ENCODE measurements around the gene SCGB3A1. TPM values are rescaled to one million over a fixed set of nuclear protein-coding genes. Genes with fewer than 3 reads are reported as not detected.

Gene SCGB3A1
- total and polyA plus RNA-seq, 2 experiments from 2014 or later: not detected

DNA sequence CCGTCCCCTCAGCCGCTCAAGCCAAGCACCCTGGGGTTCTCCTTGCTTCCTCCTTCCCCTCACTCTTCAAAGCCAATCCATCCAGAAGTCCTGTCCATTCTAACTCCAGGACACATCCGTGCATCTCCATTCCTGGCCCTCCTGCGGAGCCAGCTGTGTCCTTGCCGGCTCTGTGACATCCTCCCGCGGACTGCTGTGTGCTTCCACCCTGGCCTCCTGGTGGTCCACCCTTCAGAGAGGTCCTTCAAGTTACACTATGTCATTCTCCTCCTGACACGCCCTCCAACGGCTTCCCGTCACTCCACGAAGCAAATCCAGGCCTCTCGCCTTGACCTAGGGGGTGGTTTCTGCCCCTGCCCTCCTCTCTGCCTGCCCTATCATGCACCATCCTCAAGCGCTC is 13.0 kb upstream of the SCGB3A1 start:
- no peaks in the 10 kb centered on the region for H3F3A ChIP-seq (ENCODE audit: insufficient read depth)
- no peaks in the 10 kb centered on the region for H3K36me3 ChIP-seq (ENCODE audit: low read depth)
- WGBS, 2 experiments (ENCODE audit: low coverage in 1 of 2, low lambda C conversion rate in 2 of 2, missing lambda C conversion rate in 2 of 2): 68 to 69% methylated on average over 13 of the region's 13 CpGs
- in situ Hi-C loops (cut with MboI): no loop called here
- no peaks in the 10 kb centered on the region for H3K9me2 ChIP-seq (ENCODE audit: insufficient read depth)
- H3K27me3 ChIP-seq (replicated peaks; ENCODE audit: insufficient read depth): no peaks in the 10 kb centered on the region; the same call in 1 of the 2 replicates
- H4K20me1 ChIP-seq (ENCODE audit: insufficient read depth): no peaks in the 10 kb centered on the region
- H3K9me3 ChIP-seq (ENCODE audit: low read depth): no peaks in the 10 kb centered on the region
- H3K4me3 ChIP-seq: no peak overlapping the region
- H3K4me1 ChIP-seq (ENCODE audit: insufficient read depth): no peaks in the 10 kb centered on the region
- H2AFZ ChIP-seq: no peak overlapping the region
- no peak overlapping the region for H3K4me2 ChIP-seq (ENCODE audit: unreplicated experiment)
- H3K9ac ChIP-seq: no peak overlapping the region
- DNase-seq: no peak
- no peak for TF ChIP-seq EZH2phosphoT487 (IDR thresholded peaks at IDR 0.05; ENCODE audit: insufficient read depth, low read depth)
- no peak for TF ChIP-seq EZH2 (IDR thresholded peaks at IDR 0.05; ENCODE audit: insufficient read depth, poor library complexity, severe bottlenecking)
- H3K27ac ChIP-seq: no peak overlapping the region
- H3K79me2 ChIP-seq (ENCODE audit: insufficient read depth): no peaks in the 10 kb centered on the region

DNA sequence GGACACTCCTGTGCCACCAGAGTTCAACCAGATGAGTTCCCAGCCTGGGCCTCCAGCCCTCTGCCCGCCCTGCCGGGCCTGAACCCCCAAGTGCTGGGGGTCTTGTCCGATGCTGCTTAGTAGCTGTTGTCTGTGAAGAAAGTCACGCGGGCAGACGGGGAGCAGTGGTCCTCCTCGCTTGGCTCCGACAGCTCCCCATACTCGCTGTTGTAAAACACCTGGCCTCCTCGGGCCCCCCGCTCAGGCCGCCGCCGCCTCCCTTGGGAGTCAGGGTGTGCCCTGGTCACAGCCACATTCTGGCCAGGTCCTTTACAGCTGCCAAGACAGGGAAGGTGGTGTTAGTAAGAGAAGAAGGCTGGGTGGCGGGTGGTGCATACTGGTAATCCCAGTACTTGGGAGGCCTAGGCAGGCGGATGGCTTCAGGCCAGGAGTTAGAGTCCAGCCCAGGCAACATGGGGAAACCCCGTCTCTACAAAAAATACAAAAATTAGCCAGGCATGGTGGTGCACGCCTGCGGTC is 11.8 kb upstream of the SCGB3A1 start:
- Histone ChIP-seq H3K4me1 (ENCODE audit: insufficient read depth) (no peaks in the 10 kb centered on the region), H3K27me3 (replicated peaks; ENCODE audit: insufficient read depth) (no peaks in the 10 kb centered on the region; the same call in 1 of the 2 replicates), H3K36me3 (ENCODE audit: low read depth) (no peaks in the 10 kb centered on the region), H3K4me3 (no peak overlapping the region), H3K4me2 (ENCODE audit: unreplicated experiment) (no peak overlapping the region), H4K20me1 (ENCODE audit: insufficient read depth) (no peaks in the 10 kb centered on the region), H3K9ac (no peak overlapping the region), H3K9me3 (ENCODE audit: low read depth) (no peaks in the 10 kb centered on the region), H3K9me2 (ENCODE audit: insufficient read depth) (no peaks in the 10 kb centered on the region), H3F3A (ENCODE audit: insufficient read depth) (no peaks in the 10 kb centered on the region), H3K79me2 (ENCODE audit: insufficient read depth) (no peaks in the 10 kb centered on the region), H3K27ac (no peak overlapping the region), H2AFZ (no peak overlapping the region)
- 79% methylated on average over 15 to 19 of the region's 19 CpGs for WGBS, 2 experiments (ENCODE audit: low coverage in 1 of 2, low lambda C conversion rate in 2 of 2, missing lambda C conversion rate in 2 of 2)
- no peak for TF ChIP-seq EZH2phosphoT487 (IDR thresholded peaks at IDR 0.05; ENCODE audit: insufficient read depth, low read depth)
- TF ChIP-seq EZH2 (IDR thresholded peaks at IDR 0.05; ENCODE audit: insufficient read depth, poor library complexity, severe bottlenecking): no peak
- DNase-seq: no peak
- in situ Hi-C loops (cut with MboI): no loop called here

DNA sequence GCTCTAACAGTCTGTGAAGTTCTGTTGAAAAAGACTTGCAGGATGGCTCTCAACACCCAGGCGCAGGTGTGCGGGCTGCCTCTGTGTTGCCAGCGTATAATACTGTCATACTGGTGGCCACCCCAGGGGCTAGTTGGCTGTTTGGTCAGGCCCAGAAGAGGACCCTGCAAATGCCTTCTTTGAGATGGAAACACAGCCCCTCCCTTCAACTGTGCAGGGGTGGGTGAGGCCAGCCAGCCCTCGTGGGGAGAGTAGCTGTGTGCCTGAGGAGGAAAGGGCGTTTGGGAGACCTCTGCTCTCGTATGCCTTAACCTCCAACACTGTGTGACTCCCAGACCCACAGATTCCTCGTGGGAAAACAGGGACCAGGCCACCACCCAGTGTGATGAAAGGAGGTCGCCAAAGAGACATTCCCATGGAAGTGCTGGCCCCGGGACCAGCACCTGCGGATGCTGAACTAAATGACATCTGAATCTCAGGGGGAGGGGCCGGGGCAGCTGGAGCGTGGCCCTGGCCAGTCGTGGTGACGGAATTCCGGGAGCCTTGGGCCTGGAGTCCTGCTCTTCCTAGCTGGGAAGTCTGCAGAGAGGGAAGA is 11.3 kb upstream of the SCGB3A1 start:
- no peaks in the 10 kb centered on the region for H3K9me3 ChIP-seq (ENCODE audit: low read depth)
- no peak overlapping the region for H3K4me3 ChIP-seq
- no peaks in the 10 kb centered on the region for H3F3A ChIP-seq (ENCODE audit: insufficient read depth)
- H3K9ac ChIP-seq: no peak overlapping the region
- H3K27ac ChIP-seq: no peak overlapping the region
- H3K9me2 ChIP-seq (ENCODE audit: insufficient read depth): no peaks in the 10 kb centered on the region
- DNase-seq: no peak
- TF ChIP-seq EZH2 (IDR thresholded peaks at IDR 0.05; ENCODE audit: insufficient read depth, poor library complexity, severe bottlenecking) (no peak), EZH2phosphoT487 (IDR thresholded peaks at IDR 0.05; ENCODE audit: insufficient read depth, low read depth) (no peak)
- no peaks in the 10 kb centered on the region for H3K36me3 ChIP-seq (ENCODE audit: low read depth)
- 42 to 52% methylated on average over 14 to 15 of the region's 15 CpGs for WGBS, 2 experiments (ENCODE audit: low coverage in 1 of 2, low lambda C conversion rate in 2 of 2, missing lambda C conversion rate in 2 of 2)
- H2AFZ ChIP-seq: no peak overlapping the region
- no peak overlapping the region for H3K4me2 ChIP-seq (ENCODE audit: unreplicated experiment)
- no peaks in the 10 kb centered on the region for H4K20me1 ChIP-seq (ENCODE audit: insufficient read depth)
- no peaks in the 10 kb centered on the region for H3K4me1 ChIP-seq (ENCODE audit: insufficient read depth)
- in situ Hi-C loops (cut with MboI): no loop called here
- no peaks in the 10 kb centered on the region; the same call in 1 of the 2 replicates for H3K27me3 ChIP-seq (replicated peaks; ENCODE audit: insufficient read depth)
- H3K79me2 ChIP-seq (ENCODE audit: insufficient read depth): no peaks in the 10 kb centered on the region

DNA sequence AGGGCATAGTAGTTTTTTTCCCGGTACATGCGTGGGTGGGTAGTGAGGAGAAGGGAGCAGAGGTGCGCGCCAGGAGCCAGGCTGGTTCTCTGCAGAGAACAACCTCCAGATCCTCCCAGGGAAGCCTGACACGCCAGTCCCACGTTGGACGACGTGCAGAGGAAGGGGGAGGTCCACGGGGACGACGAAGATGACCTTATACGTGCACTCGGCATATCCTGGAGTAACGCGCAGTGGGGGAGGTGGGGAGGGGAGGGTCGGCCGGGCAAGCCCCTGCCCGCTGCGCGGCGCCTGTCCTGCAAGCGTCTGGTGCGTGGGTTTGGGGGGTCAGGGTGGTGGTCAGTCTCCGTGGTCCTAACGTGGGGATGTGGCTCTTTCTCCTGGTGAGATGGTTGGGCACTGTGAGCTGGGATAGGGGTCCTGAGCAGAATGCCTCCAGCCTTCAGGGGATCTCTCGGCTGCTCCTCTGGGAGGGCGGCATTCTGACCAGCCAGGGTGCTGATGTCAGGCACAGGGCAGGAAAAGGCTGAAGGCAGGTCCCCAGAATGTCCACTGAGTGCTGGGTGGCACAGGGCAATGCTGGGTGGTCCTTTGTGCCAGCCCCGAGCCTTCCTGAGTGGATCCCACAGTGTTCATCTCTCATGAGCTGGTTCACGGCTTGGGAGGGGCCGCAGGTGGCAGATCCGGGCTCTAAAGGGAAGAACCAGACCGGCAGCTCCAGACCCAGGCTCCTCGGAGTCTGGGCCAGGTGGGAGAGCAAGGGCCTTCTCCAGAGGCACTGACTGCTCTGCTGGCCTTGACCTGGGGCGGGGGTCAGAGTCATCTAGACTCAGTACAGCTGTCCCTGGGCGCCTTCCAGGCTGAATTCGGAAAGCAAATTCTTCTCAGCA is 10.5 kb upstream of the SCGB3A1 start:
- no peak overlapping the region for H3K27ac ChIP-seq
- no peak overlapping the region for H3K9ac ChIP-seq
- no peaks in the 10 kb centered on the region for H3K79me2 ChIP-seq (ENCODE audit: insufficient read depth)
- H3K9me2 ChIP-seq (ENCODE audit: insufficient read depth): no peaks in the 10 kb centered on the region
- in situ Hi-C loops (cut with MboI): no loop called here
- H2AFZ ChIP-seq: no peak overlapping the region
- H3K4me2 ChIP-seq (ENCODE audit: unreplicated experiment): no peak overlapping the region
- H4K20me1 ChIP-seq (ENCODE audit: insufficient read depth): no peaks in the 10 kb centered on the region
- H3K36me3 ChIP-seq (ENCODE audit: low read depth): no peaks in the 10 kb centered on the region
- no peaks in the 10 kb centered on the region for H3K9me3 ChIP-seq (ENCODE audit: low read depth)
- WGBS, 2 experiments (ENCODE audit: low coverage in 1 of 2, low lambda C conversion rate in 2 of 2, missing lambda C conversion rate in 2 of 2): 63 to 67% methylated on average over 25 to 36 of the region's 36 CpGs
- H3K27me3 ChIP-seq (replicated peaks; ENCODE audit: insufficient read depth): no peaks in the 10 kb centered on the region; the same call in 1 of the 2 replicates
- H3F3A ChIP-seq (ENCODE audit: insufficient read depth): no peaks in the 10 kb centered on the region
- H3K4me1 ChIP-seq (ENCODE audit: insufficient read depth): no peaks in the 10 kb centered on the region
- TF ChIP-seq EZH2 (IDR thresholded peaks at IDR 0.05; ENCODE audit: insufficient read depth, poor library complexity, severe bottlenecking): no peak
- no peak for TF ChIP-seq EZH2phosphoT487 (IDR thresholded peaks at IDR 0.05; ENCODE audit: insufficient read depth, low read depth)
- DNase-seq: no peak
- no peak overlapping the region for H3K4me3 ChIP-seq

Data from GM23248 (cell line).